ENCODE data around the gene CWC27.
"Not testable (repeated sequence)": the region's sequence is repeated elsewhere in the genome, so short reads cannot be mapped to it uniquely, and the experiment has no call there.

CWC27 gene

DNA sequence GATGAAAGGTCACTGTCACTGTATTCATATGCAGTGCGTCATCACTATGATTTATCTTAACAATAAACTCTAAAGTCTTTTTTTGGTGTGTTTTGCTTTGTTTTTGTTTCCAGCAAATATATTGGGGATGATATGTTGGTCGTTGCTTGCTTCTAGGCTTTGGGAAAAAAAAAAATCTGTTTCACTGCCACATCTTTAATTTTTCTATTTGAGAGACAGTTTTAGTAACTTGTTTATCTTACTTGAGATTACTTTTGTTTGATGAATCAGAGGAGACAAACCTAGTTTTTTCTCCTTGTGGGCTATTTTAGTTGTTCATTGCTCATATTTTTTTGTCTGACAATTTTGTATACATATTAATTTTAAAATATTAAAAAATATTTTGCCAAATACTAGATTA lies 19.4 kb downstream of the CWC27 start:
- DNase-seq (ENCODE audit: low spot score): no peak

DNA sequence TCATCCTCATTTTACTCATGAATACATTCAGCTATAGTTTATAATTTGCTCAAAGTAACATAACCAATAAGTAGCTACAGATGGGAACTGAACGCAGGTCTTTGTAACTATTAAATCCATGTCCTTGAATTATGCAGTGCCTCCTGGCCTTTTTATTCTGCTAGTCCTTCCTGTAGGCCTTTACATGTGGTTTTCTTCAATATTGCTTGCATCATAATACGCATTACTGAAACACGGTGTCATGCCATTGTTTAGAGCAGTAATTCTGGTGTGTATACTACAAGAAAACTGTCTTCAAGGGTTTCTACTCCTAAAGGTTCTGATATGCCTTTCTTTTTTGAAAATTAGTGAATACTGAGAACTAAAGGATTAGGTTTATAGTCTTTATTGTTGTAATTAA lies 20.7 kb downstream of the CWC27 start:
- no peak for DNase-seq (ENCODE audit: low spot score)

DNA sequence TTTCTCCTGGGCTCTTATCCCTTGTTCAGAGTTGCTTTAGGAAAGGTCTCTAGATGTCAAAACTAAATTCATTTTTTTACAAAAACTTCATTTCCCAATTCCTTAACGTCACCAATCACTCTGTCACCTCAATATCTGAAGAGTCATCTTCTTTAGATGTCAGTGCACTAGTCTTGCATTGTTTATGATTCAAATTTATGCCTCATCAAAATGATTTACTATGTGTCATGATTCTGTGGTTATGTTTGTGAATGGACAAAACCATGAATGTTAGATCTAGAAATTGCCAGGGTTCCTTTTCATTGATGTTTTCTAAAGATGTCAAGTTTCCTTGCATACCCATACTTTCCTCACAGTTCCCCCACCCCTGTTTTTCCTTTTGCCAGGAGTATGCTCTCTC lies 21.5 kb downstream of the CWC27 start:
- DNase-seq (ENCODE audit: low spot score): no peak

DNA sequence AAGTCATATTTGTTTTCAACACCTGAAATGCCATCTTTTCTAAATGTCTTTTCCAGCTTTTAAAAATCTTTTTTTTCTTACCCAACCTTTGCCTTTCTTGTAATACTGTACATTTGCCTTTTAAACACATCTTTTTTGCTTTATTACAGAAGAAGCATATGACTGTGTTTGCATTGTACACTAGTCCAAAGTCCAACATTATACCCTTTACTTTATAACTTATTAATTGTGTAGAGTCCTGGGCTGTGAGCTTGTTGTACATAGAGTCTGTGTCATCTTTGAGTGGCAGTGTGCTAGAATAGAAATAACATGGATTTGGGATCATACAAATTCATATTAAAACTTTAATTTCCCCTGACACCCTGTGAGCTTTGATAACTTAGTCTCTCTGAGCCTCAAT lies 23.7 kb downstream of the CWC27 start:
- no peak for DNase-seq (ENCODE audit: low spot score)

DNA sequence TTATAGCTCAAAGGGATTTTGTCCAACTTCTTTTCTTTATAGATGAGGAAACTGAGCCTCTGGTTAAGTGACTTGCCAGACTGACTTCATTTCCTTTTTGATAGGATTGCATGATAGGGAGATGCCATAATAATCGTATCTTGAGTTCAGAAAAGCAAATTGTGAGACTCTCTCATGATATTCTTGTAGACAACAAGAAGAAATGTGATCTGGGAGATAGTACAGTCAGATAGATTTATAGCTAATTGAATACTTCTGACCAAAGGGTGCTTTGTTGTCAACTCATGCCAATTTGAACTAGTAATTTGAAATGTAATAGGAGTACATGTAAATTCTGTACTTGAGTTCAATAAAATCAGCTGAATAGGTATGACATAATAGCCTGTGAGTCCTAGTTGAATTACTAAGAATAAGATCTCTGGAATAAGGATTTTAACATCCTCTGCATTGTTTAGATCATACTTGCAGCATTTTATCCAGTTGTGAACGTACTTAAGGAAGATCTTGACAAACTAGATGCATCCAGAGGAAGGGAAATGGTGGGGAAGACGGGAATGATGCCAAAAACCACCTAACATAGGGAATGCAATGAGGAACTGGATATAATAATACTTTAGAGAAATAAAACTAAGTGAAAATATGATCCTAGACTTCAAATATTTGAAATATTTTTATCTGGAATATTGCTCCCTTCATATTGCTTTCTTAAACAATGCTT lies 25.5 kb downstream of the CWC27 start:
- no peak for DNase-seq (ENCODE audit: low spot score)

DNA sequence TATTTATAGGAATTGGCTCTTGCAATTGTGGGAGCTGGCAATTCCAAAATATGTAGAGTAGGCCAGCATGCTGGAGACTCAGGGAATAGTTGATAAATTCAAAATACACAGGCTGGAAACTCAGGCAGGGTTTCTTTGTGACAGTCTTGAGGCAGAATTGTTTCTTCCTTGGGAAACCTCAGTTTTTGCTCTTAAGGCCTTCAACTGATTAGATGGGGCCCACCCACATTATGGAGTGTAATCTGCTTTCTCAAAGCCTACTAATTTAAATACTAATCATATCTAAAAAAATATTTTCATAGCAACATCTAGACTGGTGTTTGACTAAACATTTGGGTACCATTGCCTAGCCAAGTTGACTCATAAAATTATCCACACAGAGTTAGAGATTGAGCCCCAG lies 27.6 kb downstream of the CWC27 start:
- no peak for DNase-seq (ENCODE audit: low spot score)

DNA sequence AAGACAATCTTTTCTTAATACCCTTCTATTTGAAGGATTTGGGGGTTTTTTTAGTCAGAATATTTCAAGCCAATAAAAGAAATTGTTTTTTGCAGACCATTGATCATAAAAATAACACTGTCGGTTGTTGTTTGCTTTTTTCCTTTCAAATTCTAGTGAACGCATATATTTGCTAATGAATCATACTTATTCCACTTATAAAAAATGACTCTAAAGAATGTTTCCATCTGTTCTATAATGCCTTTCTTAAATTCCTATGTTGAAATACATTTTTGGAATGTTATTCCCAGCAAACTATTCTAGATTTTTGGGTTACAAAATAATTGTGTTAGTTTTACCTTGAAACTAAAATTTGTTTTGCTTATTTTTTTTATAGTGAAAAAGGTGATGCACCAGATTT lies 32.2 kb downstream of the CWC27 start:
- DNase-seq (ENCODE audit: low spot score): no peak

DNA sequence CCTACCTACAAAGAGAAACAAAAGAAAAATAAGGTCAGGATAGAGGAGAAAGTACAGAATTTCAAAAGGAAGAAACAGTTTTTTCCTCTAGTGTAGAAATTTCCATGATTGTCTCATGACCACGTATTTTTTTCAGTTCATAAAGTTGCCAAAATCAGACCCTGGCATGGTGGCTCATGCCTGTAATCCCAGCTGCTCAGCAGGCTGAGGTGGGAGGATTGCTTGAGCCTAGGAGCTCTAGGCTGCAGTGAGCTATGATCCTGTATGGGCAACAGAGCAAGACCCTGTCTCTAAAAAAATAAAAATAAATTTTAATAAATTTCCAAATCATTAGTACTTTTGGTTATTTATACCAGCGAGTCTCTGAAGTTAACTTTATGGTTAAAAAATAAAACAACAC lies 37.8 kb downstream of the CWC27 start:
- DNase-seq (ENCODE audit: low spot score): no peak

DNA sequence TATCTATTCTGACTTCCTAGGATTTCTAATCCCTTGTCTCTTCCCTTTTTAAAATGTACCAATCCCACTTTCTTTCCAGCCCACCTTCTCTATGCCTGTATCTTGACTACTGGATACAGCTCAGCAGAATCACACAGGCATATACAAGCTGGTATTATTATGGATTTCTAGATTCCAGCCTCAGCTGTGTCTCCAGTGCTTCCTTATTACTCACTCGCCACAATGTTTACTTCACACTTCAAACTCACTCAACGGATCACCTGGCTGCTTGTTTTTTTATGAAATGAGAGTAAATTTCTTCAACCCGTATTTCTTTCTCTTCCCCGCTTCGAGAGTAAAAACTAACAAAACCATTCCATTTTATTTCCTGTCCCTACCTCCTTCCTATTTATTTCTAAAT lies 38.8 kb downstream of the CWC27 start:
- no peak for DNase-seq (ENCODE audit: low spot score)

DNA sequence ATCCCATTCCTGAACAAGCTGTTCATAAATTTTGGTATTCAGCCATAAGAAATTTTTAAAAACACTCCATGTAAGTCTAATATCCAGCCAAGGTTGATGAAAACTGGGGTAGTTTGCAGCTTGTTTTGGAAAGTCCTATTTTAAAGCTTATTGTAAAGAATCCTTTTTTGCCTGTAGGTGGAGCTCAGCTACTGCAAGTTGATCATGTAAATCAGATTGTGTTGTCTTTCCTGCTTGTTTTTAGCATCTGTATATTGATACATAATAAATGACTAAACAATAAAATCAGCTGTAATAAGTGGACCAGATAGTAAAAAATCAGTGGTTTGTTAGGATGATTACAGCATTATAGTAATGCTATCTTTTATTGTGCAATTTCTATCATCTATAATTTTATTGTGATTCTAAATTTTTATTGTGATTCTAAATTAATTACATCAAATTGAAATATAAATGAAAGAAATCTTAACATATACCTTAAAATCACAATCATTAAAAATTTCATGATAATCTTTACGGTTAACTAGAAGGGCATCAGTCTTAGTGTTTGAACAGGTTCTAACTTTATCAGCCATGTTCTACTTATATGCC lies 42.4 kb downstream of the CWC27 start:
- peak; percentile 51 for DNase-seq (ENCODE audit: low spot score)

DNA sequence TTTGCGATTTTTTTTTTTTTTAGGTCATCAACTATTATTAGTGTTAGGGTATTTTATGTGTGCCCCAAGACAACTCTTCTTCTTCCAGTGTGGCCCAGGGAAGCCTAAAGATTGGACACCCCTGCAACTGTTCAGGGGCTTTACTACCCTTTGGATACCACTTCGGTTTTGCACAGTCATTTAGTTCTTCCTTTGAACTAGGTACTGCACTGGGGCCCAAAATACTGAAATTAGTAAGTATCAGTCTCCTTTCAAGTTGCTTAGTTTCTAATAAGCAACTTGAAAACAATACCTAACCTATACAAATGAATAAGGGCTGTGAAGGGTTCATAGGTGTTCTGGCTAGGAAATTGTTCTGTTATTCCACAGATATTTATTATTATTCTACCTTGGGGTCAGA lies 45.3 kb downstream of the CWC27 start:
- DNase-seq (ENCODE audit: low spot score): no peak

DNA sequence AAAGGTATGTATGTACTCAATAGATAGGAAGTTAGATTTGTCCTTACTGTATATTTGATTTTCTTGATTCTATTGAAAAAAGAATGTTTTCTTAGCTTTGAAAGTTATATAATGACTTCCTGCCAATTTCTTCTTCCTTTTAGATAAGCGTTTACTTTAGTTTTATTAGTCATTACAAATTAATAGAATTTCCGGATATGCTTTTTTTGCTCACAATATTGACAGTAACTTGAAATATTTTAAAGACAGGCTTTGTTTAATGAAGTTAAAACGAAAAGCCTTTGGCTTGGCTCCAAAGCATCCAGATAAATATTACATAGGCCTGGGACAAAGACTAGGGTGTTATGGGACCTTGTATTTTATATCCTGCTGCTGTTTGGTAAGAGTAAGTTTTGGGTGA lies 49.5 kb downstream of the CWC27 start:
- DNase-seq (ENCODE audit: low spot score): no peak

DNA sequence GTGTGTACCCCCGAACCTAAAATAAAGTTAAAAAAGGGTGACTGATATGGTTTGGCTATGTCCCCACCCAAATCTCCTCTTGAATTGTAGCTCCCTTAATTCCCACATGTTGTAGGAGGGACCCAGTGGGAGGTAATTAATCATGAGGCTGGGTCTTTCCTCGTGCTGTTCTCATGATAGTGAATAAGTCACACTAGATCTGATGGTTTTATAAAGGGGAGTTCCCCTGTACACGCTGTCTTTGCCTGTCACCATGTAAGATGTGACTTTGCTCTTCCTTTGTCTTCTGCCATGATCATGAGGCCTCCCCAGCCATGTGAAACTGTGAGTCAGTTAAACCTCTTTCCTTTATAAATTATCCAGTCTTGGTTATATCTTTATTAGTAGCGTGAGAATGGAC lies 50.6 kb downstream of the CWC27 start:
- not testable (repeated sequence) for DNase-seq (ENCODE audit: low spot score)

DNA sequence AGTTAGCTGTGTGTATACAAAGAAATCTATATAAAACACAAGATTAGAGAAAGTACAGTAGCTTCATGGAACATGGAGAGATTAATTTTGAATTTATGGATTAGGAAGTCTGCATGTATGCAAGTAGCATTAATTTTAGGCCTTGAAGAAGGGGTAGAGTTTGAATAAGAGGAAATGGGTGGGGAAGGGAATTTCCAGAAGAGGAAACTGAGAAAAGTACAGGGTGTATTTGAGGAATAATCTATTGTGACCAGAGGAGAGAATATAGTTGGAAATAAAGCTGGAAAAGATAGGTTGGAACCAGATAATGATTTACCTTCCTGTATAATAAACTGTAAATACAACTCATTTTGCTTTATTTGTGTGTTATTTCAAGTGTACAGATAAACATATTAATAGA lies 53.6 kb downstream of the CWC27 start:
- no peak for DNase-seq (ENCODE audit: low spot score)

DNA sequence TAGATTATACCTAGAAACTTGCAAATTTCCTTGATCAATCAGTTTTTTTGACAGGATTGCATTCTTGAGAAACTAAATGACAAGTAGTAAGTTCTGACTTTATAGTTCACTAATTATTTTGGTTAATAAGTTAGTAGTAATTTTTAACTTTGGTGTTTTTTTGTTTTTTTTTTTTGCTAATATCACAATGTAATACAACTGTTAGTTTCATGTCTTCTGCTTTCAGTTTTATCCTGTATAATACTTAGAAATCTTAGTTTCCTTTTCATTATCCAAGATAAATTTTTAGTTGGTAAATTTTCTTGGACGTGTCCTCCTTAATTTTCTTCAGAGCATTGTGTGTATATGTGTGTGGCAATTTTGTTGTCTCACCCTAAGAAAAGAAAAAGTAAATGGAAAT lies 57.8 kb downstream of the CWC27 start:
- no peak for DNase-seq (ENCODE audit: low spot score)

DNA sequence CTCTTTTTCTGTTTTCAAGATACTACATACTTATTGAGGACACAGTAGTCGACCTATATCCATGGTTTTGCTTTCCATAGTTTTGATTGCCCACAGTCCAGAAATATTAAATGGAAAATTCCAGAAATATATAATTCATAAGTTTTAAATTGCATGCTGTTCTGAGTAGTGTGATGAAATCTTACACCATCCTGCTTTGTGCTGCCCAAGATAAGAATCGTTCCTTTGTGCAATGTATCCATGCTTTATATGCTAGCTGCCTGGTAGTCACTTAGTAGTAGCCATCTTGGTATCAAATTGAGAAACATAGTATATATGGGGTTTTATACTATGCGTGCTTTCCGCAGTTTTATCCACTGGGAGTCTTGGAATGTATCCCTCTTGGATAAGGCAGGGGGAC lies 59.0 kb downstream of the CWC27 start:
- DNase-seq (ENCODE audit: low spot score): no peak

DNA sequence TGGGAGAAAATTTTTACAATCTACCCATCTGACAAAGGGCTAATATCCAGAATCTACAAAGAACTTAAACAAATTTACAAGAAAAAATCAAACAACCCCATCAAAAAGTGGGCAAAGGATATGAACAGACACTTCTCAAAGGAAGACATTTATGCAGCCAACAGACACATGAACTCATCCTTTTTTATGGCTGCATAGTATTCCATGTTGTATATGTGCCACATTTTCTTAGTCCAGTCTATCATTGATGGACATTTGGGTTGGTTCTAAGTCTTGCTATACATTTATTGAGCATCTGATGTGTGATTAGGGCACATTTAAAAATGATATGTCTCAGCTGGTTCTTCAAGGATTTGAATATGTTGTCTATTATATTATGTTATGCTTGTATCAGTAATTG lies 61.9 kb downstream of the CWC27 start:
- DNase-seq (ENCODE audit: low spot score): not testable (repeated sequence)

DNA sequence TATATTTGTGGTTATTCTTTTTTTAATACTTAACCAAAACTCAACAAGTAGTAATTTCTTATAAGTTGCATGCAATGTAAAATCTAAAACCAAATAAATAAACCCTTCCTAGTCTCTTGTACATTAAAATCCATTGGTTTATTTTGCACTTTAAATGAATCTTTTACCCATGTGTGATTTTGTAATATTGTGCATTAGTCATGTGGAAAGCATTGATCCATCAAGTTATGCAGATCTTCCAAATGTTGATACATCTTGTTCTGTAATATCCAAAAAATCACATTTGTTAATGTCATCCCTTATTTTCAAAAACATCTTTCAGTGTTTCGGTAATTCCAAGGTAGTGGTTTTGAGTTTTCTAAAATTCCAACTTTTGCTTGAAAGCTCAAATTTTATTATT lies 63.3 kb downstream of the CWC27 start:
- no peak for DNase-seq (ENCODE audit: low spot score)

DNA sequence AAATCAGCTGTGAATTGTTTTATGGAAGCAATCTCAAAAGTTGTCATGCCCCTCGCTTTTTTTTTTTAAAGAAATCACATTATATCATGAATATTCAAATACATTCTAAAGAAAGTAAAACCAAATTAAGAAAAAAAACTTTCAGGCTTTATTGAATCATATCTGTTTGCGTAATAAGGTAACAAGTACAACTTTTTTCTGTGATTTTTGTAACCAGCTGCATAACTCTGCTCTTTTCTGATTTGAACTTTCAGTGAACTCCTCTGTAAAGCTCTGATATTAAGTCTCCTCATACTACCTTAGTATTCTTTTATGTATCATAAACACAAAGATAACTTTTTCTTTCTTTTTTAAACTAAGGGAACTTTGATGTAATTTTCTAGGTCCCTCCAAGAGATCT lies 65.3 kb downstream of the CWC27 start:
- DNase-seq (ENCODE audit: low spot score): no peak

DNA sequence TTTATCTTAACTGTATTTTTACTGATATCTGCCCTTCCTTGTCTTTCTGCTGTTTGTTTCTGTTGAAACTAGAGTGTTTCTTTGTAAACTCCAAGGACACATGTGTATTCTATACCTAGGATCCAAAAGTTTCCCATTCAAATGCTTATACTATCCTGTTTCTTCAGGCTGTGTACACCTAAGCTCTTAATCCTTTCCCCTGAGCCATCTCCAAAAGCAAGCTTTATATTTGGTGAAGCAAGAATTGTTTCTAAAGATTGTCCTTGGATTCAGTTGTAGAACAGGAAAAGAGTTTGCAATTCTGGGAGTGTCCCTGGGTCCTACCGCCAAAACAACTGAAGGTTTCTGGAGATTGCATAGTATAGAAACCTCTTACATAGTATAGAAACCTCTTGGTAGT lies 65.9 kb downstream of the CWC27 start:
- no peak for DNase-seq (ENCODE audit: low spot score)

DNA sequence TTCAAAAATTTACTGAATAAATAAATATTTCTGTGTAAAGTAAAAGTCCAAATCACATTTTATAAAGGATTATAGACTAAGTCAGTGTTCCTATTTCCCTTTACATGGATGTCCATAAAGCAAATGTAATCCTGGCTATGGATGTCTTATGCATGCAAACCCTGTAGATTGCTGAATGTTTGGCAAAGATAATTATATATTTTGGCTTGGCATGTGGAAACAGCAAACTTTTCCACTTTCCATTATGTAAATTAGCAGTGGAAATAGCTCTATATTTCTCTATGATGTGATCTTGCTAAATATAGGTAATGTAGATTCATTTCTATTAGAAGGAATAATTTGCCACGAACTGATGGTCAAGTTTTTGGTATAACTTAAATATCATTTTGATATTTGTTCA lies 66.5 kb downstream of the CWC27 start:
- no peak for DNase-seq (ENCODE audit: low spot score)

DNA sequence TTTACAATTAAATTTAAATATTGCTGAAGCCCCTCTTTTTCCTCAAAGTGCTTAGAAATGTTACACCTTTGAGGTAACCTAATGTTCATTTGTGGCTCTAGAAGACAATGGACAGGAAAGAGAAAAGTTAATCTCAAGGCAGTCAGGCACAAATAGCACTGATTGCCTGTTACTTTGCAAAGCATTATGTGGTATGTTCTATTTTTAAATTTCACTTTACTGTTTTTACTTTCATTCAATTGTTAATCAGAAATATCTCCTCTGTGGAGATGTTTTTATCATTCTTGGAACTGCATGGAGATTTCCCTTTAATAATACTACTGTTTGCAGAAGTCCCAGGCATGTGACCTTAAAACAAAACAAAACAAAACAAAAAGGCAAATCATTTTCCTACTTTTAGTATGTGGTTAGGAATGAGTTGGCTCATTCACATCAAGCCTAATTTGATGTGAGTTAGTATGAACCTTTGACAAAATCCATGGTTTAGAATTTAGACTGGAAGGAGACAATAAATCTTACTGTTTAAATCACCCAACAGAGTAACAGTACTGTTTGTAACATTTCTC lies 67.5 kb downstream of the CWC27 start:
- DNase-seq (ENCODE audit: low spot score): no peak

DNA sequence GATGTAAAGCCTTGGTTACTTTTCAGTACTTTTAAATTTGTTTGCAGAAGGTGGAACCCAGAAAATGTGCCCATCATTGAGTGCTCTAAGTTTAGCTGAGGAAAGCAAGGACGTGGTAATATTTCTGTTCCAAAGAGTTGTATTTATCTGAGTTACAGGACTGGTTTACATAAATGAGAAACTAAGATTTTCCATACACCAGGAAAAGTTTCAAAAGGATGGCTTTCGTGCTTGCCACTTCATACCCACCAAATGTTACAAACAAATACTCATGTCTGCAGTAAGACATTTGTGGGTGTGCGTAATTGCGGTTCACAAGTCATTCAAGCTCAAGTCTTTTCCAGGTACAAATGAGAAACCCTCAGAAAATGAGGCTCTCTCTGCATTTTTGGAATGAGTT lies 68.1 kb downstream of the CWC27 start:
- DNase-seq (ENCODE audit: low spot score): no peak

DNA sequence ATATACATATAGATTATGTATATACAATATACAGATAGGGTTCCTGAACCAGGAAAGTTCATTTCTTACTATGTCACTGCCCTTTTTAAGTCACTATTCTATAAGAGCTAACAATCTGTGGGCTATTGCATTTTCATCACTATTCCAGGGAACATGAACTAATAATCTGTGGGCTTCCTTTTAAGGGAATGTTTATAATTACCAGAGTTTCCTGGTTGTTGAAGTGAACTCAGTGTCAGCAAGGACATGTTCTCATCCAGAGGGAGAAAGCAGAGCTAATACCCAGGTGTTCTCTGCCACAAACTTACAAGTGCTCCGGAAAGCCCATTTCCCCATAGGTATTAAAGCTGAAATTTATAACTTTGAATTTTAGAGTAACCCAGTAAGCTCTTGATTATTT lies 69.6 kb downstream of the CWC27 start:
- no peak for DNase-seq (ENCODE audit: low spot score)
